ENCODE data around the gene ZFR2.

- TF ChIP-seq EZH2 (IDR thresholded peaks at IDR 0.05; ENCODE audit: borderline replicate concordance, low read depth, low read length, severe bottlenecking) = no peak
- TF ChIP-seq, protein P1, sequence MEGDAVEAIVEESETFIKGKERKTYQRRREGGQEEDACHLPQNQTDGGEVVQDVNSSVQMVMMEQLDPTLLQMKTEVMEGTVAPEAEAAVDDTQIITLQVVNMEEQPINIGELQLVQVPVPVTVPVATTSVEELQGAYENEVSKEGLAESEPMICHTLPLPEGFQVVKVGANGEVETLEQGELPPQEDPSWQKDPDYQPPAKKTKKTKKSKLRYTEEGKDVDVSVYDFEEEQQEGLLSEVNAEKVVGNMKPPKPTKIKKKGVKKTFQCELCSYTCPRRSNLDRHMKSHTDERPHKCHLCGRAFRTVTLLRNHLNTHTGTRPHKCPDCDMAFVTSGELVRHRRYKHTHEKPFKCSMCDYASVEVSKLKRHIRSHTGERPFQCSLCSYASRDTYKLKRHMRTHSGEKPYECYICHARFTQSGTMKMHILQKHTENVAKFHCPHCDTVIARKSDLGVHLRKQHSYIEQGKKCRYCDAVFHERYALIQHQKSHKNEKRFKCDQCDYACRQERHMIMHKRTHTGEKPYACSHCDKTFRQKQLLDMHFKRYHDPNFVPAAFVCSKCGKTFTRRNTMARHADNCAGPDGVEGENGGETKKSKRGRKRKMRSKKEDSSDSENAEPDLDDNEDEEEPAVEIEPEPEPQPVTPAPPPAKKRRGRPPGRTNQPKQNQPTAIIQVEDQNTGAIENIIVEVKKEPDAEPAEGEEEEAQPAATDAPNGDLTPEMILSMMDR (IDR thresholded peaks at IDR 0.05; ENCODE audit: borderline replicate concordance, extremely low read depth, low read length, poor library complexity, severe bottlenecking) = no peak
Observed at GRCh38 chr19:3857449-3858003, 11.3 kb downstream of the ZFR2 start.

Measured in DND-41 (cell line).